Stimulated activated CD8-positive, alpha-beta memory T cell treated with anti-CD3 and anti-CD28 coated beads, Interleukin-15, amount 100 ng/mL, for 4 hours (primary cell): ENCODE measurements around the gene LZTR1.
A peak's percentile ranks its signal among the peaks of the same experiment; 100 is the strongest.
"Not testable (repeated sequence)": the region's sequence is repeated elsewhere in the genome, so short reads cannot be mapped to it uniquely, and the experiment has no call there.

Experiments used
- DNase-seq, 2 donors: peaks; one replicate each; pipeline ENCODE4 v3.0.0-alpha.2; 2020; ENCODE audit warnings: low read depth in 2 of 2

Gene LZTR1

DNA sequence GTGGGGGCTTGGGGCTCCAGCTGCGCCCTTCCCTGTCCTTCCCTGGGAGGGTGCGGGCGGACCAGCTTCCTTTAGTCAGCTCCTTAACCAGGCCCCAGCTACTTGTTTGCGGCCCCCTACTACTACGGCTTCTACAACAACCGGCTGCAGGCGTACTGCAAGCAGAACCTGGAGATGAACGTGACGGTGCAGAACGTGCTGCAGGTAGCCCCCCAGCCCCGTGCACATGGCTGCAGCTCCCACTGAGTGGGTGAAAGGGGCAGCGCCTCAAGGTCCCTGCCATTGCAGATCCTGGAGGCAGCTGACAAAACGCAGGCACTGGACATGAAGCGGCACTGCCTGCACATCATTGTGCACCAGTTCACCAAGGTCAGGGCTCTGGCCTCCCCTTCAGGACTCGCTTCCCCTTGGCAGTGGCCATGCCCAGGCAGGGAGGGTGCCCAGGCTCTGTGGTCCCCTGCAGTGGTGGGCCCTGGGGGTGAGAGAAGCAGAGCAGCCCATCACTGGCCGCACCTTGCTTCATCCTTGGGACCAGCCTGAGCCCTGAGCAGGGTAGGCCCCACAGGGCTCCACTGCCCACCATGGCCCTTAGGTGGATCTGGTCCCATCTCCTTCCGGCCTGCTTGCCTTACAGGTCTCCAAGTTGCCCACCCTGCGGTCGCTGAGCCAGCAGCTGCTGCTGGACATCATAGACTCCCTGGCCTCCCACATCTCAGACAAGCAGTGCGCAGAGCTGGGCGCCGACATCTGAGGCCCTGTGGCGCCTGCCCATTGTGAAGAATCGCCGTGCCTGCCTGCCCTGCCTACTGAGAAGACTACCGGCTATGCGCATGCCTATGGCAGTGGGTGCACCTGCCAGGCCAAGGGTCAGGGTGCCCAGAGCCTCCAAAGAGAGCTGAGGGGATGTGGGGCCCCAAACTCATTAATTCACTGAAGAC, 14.8 kb downstream of the LZTR1 start:
- DNase-seq, result no peak

DNA sequence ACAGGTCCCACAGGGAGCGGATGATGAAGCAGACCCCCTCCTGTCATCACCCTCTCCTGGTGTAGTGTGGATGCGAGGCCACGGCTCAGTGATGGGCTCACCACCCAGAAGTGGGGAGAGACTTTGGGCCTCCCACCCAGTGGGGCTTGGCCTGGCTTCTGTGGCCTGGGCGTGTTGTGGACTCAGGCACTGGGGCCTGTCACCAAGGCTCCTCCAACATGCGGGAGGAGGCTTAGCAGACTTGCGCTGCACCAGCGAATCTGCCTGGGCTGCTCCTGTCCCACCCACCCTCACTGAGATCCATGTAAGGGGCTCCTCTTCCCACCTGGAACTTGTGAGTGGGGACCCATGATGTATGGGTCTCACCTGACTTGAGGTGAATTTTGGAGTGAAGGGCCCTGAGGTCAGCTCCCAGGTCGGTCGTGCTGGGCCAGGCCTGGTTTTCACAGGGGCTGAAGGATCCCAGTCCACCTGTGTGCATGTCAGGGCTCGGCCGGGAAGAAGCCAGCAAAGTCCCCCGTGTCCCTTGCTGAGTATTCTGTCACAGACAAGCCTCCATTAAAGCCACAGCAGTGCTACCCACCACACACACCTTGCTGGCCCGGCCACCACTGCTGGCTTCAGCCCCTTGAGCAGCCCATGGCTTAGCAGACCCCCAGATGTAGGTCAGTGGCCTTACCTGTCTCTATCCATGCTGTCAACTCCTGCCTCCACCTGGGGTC, 15.6 kb downstream of the LZTR1 start:
- DNase-seq, result no peak

GRCh38 chr22:20998411-20999336, 16.6 kb downstream of the LZTR1 start:
- DNase-seq, result no peak

GRCh38 chr22:20999350-21000206, 17.5 kb downstream of the LZTR1 start:
- no peak for DNase-seq

GRCh38 chr22:21000207-21000986, 18.3 kb downstream of the LZTR1 start:
- DNase-seq, result no peak

GRCh38 chr22:21000987-21001600, 19.0 kb downstream of the LZTR1 start:
- DNase-seq, result no peak

- DNase-seq, result peak; percentile 93 to 94
Measured at GRCh38 chr22:21001601-21002325, 19.7 kb downstream of the LZTR1 start, which contains the start of gene THAP7. TSS of gene THAP7 (minus strand) at chr22:21002118. CDS start at chr22:21001911, 207 bp downstream.

DNA sequence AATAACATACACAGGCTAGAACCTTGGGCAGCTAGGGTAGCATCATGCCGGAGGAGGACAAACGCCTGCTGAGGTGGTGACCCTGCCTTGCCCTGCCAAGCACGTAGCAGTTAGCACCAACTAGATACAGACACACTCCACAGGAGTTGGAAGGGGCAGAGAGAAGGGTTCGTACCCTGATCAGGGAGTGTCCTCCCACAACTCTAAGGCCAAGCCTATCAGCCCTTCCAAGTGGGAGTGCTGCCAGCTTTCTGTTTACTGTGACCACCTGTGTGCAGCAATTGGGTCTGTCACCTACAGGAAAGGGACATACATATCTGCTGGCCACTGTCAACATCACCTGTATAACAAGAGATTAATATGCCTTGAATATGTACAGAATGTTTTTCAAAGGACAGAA, 21.7 kb downstream of the LZTR1 start:
- no peak for DNase-seq

DNA sequence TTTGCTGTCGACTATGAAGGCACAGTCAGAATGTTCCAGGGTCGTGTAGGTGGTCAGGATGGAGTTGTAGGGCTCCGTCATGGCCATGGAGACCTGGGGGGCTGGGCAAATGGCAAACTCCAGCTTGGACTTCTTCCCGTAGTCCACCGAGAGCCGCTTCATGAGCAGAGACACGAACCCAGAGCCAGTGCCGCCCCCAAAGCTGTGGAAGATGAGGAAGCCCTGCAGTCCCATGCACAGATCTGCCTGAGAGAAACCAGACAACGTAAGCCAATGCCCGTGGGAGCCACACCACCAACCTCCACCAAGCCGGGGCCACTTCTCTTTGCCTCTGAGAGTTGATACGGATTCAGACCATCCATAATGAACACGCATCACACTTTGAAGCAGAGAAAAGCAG, 27.1 kb downstream of the LZTR1 start:
- DNase-seq, result not testable (repeated sequence)

GRCh38 chr22:21009638-21010425, 27.7 kb downstream of the LZTR1 start:
- DNase-seq, result no peak

GRCh38 chr22:21010426-21011113, 28.5 kb downstream of the LZTR1 start:
- no peak for DNase-seq

- no peak for DNase-seq
Measured at GRCh38 chr22:21012446-21013407, 30.6 kb downstream of the LZTR1 start.

DNA sequence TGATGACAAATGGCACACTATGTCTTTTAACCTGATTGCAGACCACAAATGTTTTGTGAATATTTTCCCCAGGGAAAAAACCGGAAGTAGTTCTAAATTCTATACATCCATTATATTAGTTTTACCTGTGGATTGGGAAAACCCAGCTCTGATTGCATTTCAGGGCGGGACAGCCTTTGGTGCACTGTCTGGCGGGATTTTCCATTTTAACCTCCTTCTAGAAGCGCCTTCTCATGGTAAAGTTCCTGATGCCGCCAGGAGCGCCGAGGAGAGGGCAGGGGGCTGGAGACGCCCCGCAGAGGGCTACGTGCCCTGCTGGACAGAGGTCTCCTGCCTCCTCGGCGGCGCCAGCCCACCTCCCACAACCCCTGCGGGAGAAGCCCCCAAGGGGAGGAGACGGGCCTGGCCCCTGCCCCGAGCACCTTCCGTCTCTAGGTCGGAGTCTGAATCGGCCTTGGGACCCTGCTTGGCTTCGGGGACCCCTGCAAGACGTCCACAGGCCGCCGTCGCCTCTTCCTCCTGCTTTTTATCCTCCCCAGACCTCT, 31.6 kb downstream of the LZTR1 start:
- DNase-seq, result no peak

DNA sequence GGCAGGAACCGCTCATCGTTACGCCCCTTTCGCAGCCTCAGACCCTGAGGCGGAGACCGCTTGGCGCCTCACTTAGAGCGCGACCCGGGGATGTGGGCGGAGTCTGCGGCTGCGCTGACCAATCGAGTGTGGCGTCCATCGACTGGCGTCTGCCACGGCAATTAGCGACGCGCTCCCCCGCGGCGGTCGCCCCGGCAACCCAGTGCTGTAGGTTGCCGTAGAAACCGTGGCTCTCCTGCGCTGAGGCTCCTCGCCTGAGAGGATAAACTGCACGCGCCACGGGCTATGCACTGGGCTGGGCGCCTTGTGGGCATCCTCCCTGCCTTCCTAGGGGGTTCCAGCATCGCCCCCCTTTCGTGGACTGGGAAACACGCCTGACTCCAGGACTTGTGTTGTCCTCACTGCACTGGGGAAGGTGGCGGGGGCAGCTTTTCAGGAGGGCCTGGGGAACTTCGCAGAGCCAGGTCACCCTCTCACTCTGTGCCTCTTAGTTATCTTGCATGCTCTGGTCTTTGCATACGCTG, 32.2 kb downstream of the LZTR1 start:
- DNase-seq, result peak; percentile 62 to 67

GRCh38 chr22:21014726-21015465, 32.8 kb downstream of the LZTR1 start, which contains the start of gene P2RX6:
TSS of gene P2RX6 (plus strand) at chr22:21015165. CDS start at chr22:21015175, 10 bp downstream.
- no peak for DNase-seq
